ENCODE results near the gene ZFAND5.

ZFAND5 gene

GRCh38 chr9:72363236-72363635 lies 1.8 kb downstream of the ZFAND5 start:
- H3K4me3 ChIP-seq, result peak overlapping the region; percentile 95
- DNase-seq (ENCODE audit: low spot score), result no peak
- no peak for TF ChIP-seq CTCF (IDR thresholded peaks at IDR 0.05)

DNA sequence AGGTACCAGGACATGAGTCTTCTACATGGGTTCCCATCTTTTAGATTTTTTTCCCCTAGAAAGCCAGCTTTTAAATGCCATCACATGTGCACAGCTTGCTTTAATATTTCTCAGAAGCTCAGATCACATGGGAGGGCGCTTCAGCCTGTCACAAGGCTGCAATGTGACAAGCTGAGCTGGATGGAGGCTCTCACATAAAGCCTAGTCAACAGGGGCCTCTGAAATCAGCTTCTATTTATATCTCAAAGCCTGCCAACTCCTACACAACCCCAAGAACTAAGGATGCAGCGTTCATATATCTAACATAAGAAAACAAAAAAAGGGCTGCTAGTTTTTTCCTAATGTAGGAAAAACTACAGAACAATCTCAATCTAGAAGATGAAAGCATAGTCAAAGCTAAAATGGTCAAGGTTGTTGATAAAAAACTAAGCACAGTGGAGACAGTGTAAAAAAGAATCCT lies 2.3 kb downstream of the ZFAND5 start:
- peak; percentile 84 for DNase-seq (ENCODE audit: low spot score)
- peak overlapping the region; percentile 95 for H3K4me3 ChIP-seq
- peak overlapping the region; percentile 99 for H3K27ac ChIP-seq
- no peak for TF ChIP-seq CTCF (IDR thresholded peaks at IDR 0.05)

More at GRCh38 chr9:72363236-72363635, 1.8 kb downstream of the ZFAND5 start:
- H3K27ac ChIP-seq, result peak overlapping the region; percentile 99

- H3K27ac ChIP-seq, result peak overlapping the region; percentile 99
- no peak for TF ChIP-seq CTCF (IDR thresholded peaks at IDR 0.05)
- DNase-seq (ENCODE audit: low spot score), result no peak
- H3K4me3 ChIP-seq, result peak overlapping the region; percentile 95
Observed at GRCh38 chr9:72362118-72362531, 2.9 kb downstream of the ZFAND5 start.

- no peak for DNase-seq (ENCODE audit: low spot score)
- Histone ChIP-seq H3K27ac (peak overlapping the region; percentile 99), H3K4me3 (peak overlapping the region; percentile 95)
- TF ChIP-seq CTCF (IDR thresholded peaks at IDR 0.05), result no peak
Observed at GRCh38 chr9:72361217-72361616, 3.8 kb downstream of the ZFAND5 start.

DNA sequence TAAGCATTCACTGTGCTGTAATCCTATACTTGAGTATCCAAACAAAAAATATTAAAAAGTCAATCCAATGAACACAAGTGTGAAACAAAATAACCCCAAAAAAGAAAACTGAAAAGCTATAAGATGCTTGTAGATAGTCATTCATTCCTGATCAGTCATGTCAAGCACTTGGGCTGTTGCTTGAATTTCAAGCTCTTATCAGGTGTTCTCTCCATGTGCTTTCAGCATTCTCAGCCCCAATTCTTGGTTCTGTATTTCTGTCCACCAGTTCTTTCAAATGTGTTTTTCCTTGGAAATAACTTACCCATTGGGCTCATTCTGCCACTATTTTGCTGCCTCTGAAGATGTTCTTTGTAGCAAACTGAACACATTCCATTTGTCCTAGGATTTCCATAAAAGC lies 4.7 kb downstream of the ZFAND5 start:
- no peak for TF ChIP-seq CTCF (IDR thresholded peaks at IDR 0.05)
- Histone ChIP-seq H3K4me3 (peak overlapping the region; percentile 95), H3K27ac (peak overlapping the region; percentile 99)
- DNase-seq (ENCODE audit: low spot score), result no peak

DNA sequence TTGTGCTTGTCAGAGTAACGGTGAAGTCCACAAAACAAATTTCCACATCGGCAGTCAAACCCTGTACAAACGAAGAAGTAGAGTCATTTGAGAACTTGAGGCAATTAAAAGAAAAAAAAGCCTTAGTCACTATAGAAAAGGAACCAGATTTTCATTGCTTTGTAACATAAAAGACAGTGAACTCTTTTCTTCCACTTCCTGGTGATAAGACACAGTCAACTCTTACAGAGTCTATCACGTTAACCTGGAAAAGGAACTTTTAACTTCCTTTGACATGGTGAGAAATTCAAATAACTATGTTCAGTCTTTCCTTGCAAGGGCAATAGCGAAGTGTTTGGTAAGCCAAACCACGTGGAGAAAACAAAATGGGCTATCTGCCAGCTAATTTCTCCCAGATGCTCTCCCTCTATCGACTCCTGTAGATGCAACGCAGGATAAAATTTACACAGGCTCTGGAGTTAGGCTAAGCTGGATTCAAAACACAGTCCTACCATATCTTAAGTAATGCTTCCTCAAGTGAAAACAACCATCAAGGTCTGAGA lies 8.9 kb downstream of the ZFAND5 start:
- DNase-seq (ENCODE audit: low spot score), result no peak
- TF ChIP-seq CTCF (IDR thresholded peaks at IDR 0.05), result no peak
- Histone ChIP-seq H3K27ac (peak overlapping the region in 1 of 2 donors; percentile 57), H3K4me3 (no peak overlapping the region)

DNA sequence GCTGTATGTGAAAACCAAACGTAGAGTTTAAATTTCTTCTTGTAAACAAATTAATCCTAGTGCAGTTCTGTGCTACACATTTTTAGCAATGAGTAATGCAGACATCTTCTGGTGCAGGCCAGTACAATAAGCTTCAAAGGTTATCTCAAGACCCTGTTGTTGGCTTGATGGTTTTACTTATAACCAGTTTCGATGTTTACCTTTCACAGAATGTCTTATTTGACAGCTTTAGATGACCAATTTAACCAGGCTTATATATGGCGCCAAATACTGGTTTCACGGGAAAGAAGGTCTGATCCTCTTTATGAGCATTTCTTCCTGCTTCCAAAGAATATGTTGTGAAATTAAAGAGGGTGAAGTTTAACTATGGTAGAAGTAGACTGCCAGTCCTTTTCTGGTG lies 9.9 kb downstream of the ZFAND5 start:
- no peak overlapping the region for H3K27ac ChIP-seq
- DNase-seq (ENCODE audit: low spot score), result no peak
- TF ChIP-seq CTCF (IDR thresholded peaks at IDR 0.05), result no peak

More for the DNA sequence above, 9.9 kb downstream of the ZFAND5 start:
- peak overlapping the region; percentile 10 for H3K4me3 ChIP-seq

Data from coronary artery (tissue), 2 donors.